HG03457 (cell line): ENCODE measurements around the gene SKI.

ENCODE experiments used
- ATAC-seq: cut with Tn5 transposase; IDR thresholded peaks from one replicate; pipeline ENCODE4 v1.9.1; 2021; ENCODE audit warnings: moderate number of reproducible peaks; ENCODE audit not compliant: unreplicated experiment

SKI gene

DNA sequence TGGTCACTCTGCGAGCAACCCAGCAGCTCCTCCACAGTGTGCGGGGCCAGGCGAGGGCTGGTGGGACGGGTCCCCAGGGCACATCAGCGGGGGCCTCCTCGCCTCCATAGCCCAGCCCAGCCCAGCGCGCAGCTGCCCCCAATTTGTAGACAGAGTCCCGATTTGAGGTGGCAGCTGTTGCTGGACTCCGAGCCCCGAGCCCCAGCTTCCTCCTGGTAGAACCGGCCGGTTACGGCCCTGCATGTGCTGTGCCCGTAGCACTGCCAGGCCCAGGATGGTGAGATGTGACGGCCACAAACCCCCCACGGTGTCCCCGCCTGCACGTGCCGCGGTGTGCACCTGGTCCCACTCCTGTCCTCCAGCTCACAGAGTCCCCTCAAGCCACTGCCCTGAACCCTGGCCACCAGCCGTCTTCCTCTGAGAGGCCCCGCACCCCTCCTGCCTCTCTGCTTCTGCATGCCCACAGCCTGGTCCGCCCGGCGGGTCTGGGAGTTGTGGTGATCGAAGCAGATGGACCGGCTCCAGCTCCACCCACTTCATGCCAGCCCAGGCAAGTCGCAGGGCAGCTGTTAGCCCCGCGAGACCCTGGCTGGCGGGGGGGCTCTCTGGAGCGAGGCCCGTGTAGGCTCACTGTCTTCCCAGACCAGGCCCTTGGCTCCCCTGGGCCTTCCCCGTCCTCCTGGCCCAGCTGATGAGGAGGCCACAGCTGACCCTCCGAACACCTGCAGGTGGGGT is 107.8 kb downstream of the SKI start:
- ATAC-seq = no peak

DNA sequence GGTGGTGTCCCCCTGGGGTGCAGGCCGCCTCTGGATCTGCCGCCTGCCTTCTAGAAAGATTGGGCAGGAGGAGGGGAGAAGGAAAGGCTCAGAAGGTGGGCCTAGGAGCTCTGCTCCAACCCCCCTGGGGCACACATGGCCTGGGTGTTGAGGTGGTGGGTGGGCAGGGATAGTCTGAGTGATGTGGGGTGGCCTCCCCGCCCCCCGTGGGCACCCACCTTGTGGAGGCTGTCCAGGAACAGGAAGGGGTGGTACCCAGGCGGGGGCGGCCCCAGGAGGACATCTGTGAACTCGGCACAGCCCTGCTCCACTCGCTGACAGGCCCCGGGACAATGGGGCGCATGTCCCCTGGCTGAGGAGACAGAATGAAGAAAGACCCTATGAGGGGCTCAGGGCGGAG is 108.4 kb downstream of the SKI start:
- no peak for ATAC-seq

DNA sequence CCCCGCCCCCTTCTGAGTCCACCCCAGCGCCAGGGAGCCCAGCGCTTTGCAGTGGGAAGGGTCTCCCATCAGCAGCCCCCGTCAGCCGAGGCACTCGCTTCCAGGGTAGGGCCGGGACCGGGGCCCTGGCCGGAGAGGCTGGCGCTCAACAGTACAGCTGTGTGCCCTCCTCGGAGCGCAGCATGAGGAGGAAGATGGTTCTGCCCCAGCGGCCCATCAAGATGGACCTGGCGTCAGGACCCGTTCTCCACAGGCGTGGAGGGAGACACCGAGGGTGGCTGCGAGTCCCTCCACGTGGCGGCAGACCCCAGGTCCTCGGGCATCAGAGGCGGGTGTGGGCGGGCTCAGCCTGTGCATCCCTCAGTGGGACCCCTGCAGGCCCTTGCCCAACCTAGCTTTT is 109.0 kb downstream of the SKI start:
- no peak for ATAC-seq

DNA sequence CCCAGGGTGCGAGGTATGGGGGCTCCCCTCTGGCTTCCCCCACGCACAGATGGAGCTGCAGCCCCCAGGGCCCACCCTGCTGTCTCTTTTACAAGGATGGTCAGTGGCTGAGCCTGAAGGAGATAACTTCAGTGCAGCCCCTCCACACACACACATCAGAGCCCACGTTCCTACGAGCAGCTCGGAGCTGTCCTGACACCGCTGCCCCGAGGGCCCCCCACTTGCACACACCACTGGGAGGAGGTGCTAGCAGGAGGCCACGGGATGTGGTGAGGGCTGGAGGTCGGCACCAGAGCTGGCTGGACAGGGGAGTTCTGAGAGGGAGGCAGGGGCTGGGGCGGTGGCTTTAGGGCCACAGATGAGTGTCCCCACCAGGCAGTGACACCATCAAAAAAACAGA is 109.4 kb downstream of the SKI start:
- no peak for ATAC-seq

DNA sequence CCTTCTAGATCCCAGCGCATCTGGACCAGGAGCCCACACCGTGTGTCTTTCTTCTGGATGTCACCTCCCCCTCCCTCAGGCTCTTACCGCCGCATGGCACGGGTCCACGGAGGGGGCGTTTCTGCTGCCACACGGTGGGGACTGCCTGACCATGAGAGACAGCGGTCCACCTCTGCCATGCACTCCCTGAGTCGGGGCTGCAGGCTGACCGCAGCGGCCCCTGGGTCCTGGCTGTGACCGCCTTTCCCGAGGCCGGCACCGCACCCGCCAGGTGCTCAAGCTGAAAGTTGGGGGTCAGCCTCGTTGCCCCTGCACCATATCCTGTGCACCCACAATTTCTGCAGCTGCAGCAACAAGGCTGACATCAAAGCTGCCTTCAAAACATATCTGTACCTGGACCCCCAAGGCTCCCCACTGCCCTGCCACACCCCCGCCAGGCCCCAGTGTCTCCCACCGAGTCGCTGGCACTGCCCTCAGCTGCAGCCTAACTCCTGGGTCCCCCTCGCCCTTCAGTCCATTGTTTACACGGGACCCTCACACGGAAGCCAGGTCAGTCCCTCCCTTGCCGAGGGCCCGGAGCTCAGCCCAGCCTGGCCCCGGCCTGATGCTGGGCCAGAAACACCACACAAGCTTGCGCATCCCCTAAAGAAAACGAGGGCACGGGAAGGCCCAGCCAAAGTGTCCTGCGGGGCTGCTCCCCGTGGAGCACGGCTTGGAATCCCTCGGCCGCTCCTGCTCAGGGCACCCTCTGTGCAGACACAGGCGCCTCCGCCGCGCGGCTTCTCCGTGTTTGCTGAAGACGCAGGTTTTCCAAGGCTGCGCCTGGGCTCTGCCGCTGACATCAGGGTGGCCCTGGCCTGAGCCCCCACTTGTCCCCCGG is 111.3 kb downstream of the SKI start:
- ATAC-seq = no peak

DNA sequence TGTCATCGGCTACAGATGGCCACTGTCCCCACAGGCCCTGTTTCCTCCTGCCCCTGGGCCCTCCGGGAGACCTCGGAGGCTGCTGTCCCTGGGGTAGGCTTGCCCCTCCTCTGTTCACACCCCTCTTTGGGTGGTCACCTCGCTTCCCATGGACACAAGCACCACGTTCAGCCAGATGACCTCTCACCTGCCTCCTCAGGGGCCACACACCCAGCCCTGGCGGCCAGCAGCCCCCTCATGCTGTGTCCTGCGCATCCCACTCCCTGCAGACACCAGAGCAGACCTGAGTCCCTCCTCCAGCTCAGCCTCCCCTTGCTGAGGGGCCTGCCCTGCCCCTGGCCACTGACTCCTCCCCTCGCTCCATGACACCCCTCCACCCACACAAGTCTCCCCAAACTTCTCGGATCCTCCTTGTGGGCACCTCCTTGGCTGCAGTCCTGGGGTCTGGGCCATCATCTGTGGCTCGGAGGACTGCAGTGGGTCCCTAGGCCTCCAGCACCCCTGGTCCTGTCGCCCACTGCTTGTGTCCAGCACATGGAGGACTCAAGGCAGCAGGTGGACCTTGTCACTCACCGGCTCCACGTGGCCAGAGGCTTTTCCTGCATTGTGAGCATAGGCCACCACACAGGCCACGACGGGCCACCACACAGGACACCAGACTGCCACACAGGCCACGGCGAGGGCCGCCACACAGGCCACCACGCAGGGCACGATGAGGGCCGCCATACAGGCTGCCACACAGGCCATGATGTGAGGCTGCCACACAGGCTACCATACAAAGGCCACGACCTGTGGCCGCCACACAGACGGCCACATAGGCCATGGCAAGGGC is 112.2 kb downstream of the SKI start:
- ATAC-seq = no peak

DNA sequence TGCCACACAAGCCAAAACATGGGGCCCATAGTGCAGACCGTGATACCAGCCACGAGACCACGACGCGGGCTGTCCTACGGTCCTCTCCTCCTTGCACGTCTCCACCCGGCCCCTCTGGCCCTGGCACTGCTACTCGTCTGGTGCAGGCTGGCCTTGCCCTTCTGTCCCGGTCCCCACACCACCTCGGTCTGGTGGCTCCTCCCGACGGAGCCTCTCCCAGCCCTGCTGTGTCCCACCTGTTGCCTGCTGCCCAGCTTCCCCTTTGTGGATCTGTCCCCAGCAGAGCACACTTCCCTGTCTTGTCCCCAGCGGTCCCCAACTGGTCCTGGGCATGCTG is 112.8 kb downstream of the SKI start:
- ATAC-seq = no peak

DNA sequence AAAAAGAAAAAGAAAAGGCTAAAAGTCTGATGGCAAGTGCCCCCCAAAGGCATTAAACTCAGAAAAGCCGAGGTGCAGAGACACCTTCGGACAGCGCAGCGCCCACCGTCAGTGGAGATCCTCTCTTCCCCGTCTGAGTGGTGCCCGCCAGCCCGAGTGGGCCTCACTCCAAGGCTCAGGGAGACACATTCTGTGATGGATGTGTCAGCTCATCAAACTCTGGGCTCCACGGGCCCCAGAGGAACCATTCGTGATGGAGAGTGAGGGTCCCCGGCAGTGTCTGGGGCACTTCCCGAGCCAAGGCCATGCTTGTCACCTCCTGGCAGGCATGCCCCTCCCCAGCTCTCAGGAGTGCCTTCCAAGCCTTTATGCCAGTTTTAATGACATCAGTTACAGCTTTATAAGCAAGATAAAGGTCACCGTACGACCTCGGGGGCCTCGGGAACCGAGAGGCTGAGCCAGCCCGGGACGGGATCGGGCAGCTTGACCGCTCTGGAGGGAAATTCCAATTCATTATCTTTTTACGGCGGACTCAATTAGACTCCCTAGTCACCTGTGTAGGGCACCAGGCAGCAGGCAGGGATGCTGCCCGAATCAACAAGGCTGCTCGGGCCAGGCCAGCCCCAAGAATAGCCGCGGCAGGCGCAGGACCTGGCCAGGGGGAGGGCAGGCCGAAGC is 113.7 kb downstream of the SKI start:
- no peak for ATAC-seq

DNA sequence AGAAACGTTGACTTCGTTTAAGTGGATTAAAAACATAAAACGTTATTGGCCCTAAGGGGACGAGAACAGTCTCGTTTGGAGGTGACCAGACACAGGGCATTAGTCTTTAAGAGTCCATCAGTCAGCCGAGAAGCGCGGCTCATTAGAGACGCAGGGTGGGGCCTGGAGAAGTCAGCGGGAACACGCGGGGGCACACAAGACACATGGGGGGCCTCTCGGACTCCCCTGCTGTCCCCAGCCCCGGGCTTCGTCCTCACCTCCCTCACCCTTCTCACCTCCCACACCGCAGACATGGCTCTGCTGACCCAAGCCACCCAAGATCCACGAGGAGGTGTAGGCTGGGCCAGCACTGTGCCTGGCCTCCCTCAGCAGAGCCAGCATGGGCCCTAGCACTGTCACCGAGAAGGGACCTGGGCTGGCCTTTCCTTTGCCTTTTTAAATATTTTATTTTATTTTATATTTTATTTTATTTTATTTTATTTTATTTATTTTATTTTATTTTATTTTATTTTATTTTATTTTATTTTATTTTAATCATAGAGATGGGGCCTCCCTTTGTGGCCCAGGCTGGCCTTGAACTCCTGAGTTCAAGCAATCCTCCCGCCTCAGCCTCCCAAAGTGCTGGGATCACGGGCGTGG is 114.4 kb downstream of the SKI start:
- no peak for ATAC-seq

DNA sequence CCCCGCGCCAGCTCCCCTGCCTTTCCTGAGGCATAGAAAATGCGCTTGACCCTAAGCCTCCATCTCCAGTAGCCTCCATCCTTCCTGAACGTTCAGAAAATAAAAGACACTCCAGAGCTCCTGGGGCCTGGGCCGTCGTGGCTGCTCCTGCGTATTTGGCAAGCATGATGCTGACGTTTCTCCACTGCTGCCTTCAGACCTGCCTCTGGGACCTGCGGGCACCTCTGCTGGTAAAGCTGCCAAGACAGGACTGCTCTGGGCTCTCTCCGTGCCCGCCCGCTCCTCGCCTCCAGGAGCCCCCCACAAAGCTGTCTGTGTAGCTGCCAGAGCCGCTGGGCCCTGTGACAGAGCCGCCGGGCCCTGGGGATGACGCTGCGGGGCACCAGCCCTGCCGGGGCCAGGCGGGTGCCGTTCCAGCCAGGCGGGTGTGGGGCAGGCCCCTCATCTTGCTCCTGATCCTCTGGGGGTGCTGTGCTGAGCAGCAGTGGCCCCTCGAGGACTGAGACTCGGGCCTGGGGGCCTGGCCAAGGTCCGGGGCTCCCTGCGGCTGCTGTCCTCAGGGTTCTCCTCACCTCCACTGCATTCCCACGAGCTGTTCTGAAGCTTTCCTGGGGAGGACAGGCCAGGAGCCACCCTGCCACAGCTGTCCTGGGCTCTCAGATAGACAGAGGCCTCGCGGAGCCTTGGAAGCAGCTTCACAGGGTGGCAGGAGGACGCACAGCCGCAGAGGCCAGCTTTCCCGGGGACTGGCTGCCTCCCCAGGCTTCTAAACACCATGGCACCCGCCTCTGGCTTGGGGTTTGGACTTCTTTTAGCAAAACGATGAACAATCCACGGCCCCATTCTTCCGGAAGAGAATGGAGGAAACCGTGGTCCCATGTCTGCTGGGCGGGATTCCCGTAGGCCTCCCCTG is 115.2 kb downstream of the SKI start:
- no peak for ATAC-seq

DNA sequence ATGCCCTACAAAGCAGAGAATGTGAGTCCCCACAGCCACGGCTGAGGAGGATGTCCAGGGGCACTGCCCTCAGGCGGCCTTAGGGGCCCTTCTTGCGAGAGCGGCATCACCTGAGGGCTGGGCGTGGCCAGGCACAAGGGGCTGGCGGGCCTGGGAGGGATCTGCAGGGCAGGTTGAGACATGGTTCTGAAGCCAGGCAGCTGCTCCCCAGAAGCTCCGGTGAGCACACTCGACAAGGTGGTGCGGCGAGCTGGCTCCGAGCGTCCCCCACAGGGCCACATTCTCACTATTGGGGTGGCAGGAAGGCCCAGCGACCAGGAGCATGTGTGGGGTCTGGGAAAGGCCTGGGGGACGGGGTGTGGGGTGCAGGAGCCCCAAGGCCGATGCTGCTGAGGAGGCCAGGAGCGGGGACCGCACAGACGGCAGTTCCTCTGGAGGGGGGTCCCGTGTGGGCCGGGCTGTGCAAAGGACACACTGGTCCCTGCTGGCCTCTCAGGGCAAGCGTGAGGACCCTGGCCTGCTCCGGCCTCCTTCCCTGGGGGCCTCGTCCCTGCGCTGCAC is 116.1 kb downstream of the SKI start:
- no peak for ATAC-seq

DNA sequence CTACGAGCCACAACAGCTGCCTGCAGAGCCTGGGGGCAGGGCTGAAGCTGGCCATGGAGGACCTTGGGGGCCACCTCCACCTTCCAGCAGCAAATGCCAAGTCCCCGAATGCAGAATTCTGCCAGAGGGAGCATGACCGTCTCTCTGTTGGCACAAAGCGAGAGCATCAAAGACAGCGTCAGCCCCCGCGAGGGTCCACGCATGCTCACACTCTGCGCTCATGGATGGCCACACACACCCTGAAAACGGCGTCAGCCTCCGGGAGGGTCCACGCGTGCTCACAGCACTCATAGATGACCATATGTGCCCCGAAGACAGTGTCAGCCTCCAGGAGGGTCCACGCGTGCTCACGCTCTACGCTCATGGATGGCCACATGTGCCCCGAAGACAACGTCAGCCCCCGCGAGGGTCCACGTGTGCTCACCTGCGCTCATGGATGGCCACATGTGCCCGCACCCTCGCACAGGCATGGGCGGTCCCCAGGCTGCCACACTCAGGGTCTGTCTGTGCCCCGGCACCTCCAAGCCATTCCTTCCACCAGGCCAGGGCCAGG is 116.7 kb downstream of the SKI start:
- ATAC-seq = no peak

DNA sequence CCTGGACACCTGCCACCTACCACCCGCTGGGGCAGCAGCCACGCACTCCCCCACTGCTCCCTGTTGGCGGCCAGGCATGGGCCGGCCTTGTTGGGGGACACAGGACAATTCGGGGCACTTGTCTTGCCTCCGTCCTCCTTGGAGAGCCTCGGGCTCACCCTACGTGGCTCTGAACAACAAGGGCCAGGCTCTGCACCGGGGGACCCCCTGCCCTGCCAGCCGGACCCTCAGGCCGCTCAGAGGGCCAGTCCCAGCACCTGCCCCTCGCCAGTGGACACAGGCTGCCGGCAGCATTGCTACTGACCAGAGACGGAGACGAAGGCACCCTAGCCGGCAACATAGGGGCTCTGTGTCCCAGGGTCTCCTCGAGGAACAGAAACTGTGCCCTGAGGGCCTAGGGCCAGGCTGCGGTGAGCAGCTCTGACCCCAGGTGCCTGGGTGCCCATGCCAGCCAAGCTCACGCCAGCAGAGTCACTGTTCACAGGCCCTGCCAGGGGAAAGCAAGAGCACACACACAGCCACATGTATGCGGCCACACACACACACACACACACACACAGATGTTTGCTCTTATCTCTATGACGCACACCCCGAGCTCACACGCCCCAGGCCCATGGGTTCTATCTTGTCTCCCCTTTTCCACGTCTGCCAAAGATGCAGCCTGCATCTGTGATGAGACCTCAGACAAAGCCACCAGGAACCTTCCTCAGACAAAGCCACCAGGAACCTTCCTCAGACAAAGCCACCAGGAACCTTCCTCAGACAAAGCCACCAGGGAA is 117.4 kb downstream of the SKI start:
- no peak for ATAC-seq

DNA sequence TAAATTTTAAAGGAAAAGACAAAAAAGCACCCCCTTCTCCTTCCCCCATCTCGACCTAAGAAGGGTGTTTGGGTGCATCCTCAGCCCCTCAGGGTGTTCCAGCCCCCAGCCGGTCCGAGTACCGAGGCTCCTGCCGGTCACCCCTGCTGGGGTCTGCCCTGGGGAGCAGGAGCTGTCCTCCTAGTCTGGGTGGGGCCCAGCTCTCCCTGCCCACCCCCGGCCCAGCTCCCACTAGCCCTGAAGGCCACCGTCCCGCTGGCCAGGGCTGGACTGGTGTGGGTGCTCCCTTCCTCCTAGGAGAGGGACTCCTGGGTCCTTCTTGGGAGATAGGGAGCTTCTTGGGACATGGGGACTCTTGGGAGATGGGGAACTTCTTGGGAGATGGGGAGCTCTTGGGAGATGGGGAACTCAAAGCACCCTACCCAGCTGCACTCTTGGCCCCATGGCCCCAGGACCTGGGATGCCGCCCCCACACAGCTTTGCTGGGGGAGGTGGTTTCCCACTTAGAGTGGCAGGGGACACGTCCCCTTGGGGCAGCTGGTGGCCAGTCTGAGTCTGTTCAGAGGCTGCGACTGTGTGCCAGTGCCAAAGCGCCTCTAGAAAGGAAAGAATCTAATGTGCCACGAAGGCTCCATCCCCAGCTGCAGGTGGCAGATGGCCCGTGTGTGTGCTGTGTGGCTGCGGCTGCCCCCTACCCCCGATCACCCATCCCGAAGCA is 118.7 kb downstream of the SKI start:
- ATAC-seq = no peak

DNA sequence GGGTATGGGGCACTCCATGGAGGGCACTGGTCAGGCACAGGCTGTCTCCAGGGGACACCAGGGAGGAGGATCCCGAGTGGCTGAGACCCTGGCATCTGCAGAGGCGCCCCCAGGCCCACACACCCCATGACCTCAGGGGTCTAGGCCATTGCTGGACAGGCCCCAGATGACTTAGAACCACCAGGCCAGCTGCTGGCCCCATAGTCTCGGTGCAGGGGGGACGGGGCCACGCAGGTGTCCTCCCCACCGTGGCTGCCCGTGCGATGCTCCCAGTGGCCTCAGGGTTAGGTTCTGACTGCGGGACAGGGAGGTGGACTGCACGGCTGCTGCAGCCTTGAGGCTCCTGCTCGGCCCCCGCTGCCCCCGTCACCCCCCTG is 119.3 kb downstream of the SKI start:
- no peak for ATAC-seq

DNA sequence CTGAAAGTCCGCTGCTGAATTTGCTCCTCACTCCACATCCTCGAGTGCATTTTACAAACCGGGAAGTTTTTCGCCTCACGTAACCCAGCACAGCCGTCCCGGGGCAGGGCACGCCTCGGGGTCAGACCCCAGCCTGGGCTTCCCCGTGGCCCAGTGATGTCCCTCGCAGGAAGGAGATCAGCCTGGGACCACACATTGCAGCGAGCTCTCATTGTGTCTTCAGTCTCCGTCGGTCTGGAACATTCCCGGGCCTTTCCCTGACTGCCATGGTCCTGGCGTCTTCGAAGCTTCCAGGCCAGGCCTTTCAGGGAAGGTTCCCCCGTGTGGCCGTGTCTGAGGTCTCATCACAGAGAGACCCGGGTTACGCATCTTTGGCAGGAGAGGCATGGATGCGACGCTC is 119.8 kb downstream of the SKI start:
- ATAC-seq = no peak
